T47D (cell line): Measurements from ENCODE around the gene TBX10.
"Not testable (repeated sequence)": the region's sequence is repeated elsewhere in the genome, so short reads cannot be mapped to it uniquely, and the experiment has no call there.

Source experiments
- DNase-seq, 2 experiments: peaks; one replicate each; pipeline versions ENCODE4 v3.0.0 to v3.0.0-alpha.2; 2011 to 2012; ENCODE audit warnings: low read depth in 1 of 2, low spot score in 1 of 2
- JUND ChIP-seq: IDR thresholded peaks from 2 replicates; pipeline ENCODE4 v1.6.1; 2012; ENCODE audit warnings: low read depth
- in situ Hi-C: cut with HindIII; loops from 2 replicates; pipeline ENCODE4 v1.10.0; 2016; ENCODE audit warnings: low sequenced_read_pairs, low pct_unique_long_range_greater_than_20kb

TBX10 gene

GRCh38 chr11:67630228-67630942, 9.2 kb downstream of the TBX10 start:
- TF ChIP-seq JUND = no peak
- DNase-seq = peak; percentile 97 to 99
- in situ Hi-C loops = no loop called here

GRCh38 chr11:67629386-67630227, 10.0 kb downstream of the TBX10 start, which contains the start of gene NUDT8:
TSS of gene NUDT8 (minus strand) at chr11:67629937. CDS start at chr11:67629911, 26 bp downstream.
- DNase-seq = peak; percentile 91 to 94
- in situ Hi-C loops = no loop called here
- no peak for TF ChIP-seq JUND

GRCh38 chr11:67628710-67629385, 10.7 kb downstream of the TBX10 start:
- no peak for DNase-seq
- in situ Hi-C loops = no loop called here
- no peak for TF ChIP-seq JUND

- in situ Hi-C loops = no loop called here
- DNase-seq = no peak
- no peak for TF ChIP-seq JUND
Measured at GRCh38 chr11:67627812-67628624, 11.5 kb downstream of the TBX10 start.

- DNase-seq = no peak
- no peak for TF ChIP-seq JUND
- in situ Hi-C loops = no loop called here
Measured at GRCh38 chr11:67627441-67627811, 12.1 kb downstream of the TBX10 start.

GRCh38 chr11:67626970-67627369, 12.6 kb downstream of the TBX10 start:
- in situ Hi-C loops = no loop called here
- no peak for TF ChIP-seq JUND
- DNase-seq = no peak

- in situ Hi-C loops = not testable (repeated sequence)
Measured at GRCh38 chr11:67626131-67626833, 13.3 kb downstream of the TBX10 start.

GRCh38 chr11:67623795-67624194, 15.8 kb downstream of the TBX10 start:
- DNase-seq, in situ Hi-C loops: not testable (repeated sequence)

More at GRCh38 chr11:67626131-67626833, 13.3 kb downstream of the TBX10 start:
- not testable (repeated sequence) for DNase-seq

GRCh38 chr11:67622905-67623304, 16.7 kb downstream of the TBX10 start:
- DNase-seq, in situ Hi-C loops: not testable (repeated sequence)

GRCh38 chr11:67621928-67622327, 17.6 kb downstream of the TBX10 start:
- in situ Hi-C loops, DNase-seq: not testable (repeated sequence)

- DNase-seq, in situ Hi-C loops: not testable (repeated sequence)
Measured at GRCh38 chr11:67620621-67621020, 18.9 kb downstream of the TBX10 start.

- in situ Hi-C loops, DNase-seq: not testable (repeated sequence)
Measured at GRCh38 chr11:67619683-67620618, 19.6 kb downstream of the TBX10 start.

- in situ Hi-C loops, DNase-seq: not testable (repeated sequence)
Measured at GRCh38 chr11:67618901-67619659, 20.5 kb downstream of the TBX10 start.
